SU-DHL-6 (cell line): ENCODE measurements around the gene SYNDIG1.

Experiments
- EZH2phosphoT487 ChIP-seq: fragments of 200-600 bp; sonication (generic), shearing (Covaris generic); conservative IDR thresholded peaks from 2 replicates; pipeline ENCODE4 v1.6.1; 2018; ENCODE audit warnings: mild to moderate bottlenecking, antibody characterized with exemption, low read length, moderate library complexity, mixed read lengths
- TF ChIP-seq, protein P1 (sequence below): fragments of 200-600 bp; sonication (generic); IDR thresholded peaks from one replicate; pipeline ENCODE4 v1.5.1; 2017; ENCODE audit warnings: antibody characterized with exemption, mild to moderate bottlenecking, low read length, moderate library complexity; ENCODE audit not compliant: insufficient read depth, poor library complexity, severe bottlenecking

DNA sequence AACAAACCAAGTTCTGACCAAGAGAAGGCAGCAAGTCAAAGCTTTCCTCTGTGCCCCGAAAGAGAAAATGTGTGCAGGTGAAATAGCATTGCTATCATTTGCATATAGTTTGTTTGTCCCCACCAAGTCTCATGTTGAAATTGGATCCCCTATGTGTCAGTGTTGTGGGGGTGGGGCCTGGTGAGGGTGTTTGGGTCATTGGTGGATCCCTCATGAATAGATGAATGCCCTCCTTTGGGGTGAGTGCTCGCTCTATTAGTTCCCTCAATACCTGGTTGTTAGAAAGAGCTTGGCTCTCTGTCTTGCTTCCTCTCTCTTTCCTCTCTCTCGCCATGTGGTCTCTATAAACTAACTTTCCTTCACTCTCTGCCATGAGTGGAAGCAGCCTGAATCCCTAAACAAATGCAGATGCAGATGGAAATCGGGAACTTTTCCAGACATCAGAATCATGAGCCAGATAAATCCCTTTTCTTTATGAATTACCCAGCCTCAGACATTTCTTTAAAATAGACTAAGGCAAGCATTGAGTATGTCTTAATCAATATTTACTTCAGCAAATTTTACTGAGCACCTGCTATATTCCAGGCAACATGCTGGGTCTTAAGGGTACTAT, 43.8 kb upstream of the SYNDIG1 start:
- TF ChIP-seq, protein P1, sequence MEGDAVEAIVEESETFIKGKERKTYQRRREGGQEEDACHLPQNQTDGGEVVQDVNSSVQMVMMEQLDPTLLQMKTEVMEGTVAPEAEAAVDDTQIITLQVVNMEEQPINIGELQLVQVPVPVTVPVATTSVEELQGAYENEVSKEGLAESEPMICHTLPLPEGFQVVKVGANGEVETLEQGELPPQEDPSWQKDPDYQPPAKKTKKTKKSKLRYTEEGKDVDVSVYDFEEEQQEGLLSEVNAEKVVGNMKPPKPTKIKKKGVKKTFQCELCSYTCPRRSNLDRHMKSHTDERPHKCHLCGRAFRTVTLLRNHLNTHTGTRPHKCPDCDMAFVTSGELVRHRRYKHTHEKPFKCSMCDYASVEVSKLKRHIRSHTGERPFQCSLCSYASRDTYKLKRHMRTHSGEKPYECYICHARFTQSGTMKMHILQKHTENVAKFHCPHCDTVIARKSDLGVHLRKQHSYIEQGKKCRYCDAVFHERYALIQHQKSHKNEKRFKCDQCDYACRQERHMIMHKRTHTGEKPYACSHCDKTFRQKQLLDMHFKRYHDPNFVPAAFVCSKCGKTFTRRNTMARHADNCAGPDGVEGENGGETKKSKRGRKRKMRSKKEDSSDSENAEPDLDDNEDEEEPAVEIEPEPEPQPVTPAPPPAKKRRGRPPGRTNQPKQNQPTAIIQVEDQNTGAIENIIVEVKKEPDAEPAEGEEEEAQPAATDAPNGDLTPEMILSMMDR: no peak
- TF ChIP-seq EZH2phosphoT487: no peak
